Thyroid gland (tissue), 4 donors: ENCODE measurements around the gene DNAJB6. TPM values are rescaled to one million over a fixed set of nuclear protein-coding genes. Genes with fewer than 3 reads are reported as not detected.
"Not testable (repeated sequence)": the region's sequence is repeated elsewhere in the genome, so short reads cannot be mapped to it uniquely, and the experiment has no call there.

Source experiments
- DNase-seq, 2 donors: peaks; one replicate each; pipeline ENCODE4 v3.0.0-alpha.2; 2019
- H3K27ac ChIP-seq, 3 donors: fragments of 200-600 bp; sonication (generic); 1 replicate in 2 of 3; 2 replicates in 1 of 3; pipeline ENCODE4 v1.5.1; 2016 to 2019; ENCODE audit warnings: mild to moderate bottlenecking in 1 of 3, moderate library complexity in 1 of 3
- H3K27me3 ChIP-seq: fragments of 200-600 bp; sonication (generic); one replicate; pipeline ENCODE4 v1.5.1; 2019
- H3K36me3 ChIP-seq, 2 donors: fragments of 200-600 bp; sonication (generic); one replicate each; pipeline ENCODE4 v1.5.1; 2016 to 2019
- H3K4me1 ChIP-seq, 2 donors: fragments of 200-600 bp; sonication (generic); one replicate each; pipeline ENCODE4 v1.5.1; 2017 to 2019
- H3K4me3 ChIP-seq, 3 donors: fragments of 200-600 bp; sonication (generic); replicated peaks in 1 of 3; 1 replicate in 2 of 3; 2 replicates in 1 of 3; pipeline ENCODE4 v1.5.1; 2016; ENCODE audit warnings: mild to moderate bottlenecking in 1 of 3
- H3K9me3 ChIP-seq: fragments of 200-600 bp; sonication (generic); one replicate; pipeline ENCODE4 v1.5.1; 2017
- POLR2A ChIP-seq, 2 donors: fragments of 450-650 bp; IDR thresholded peaks; one replicate each; pipeline ENCODE4 v1.6.1; 2017; ENCODE audit warnings: antibody characterized with exemption in 2 of 2, mild to moderate bottlenecking in 2 of 2, moderate library complexity in 1 of 2
- WGBS, 2 donors: methylation state at CpG; one replicate each; pipeline ENCODE4 v1.1.5; 2017; 5-methylcytosine and 5-hydroxymethylcytosine counted together
- intact Hi-C: fragments of 100-400 bp; cut with DNase I; formaldehyde crosslinking; loops from one replicate; pipeline ENCODE4 v1.15.1; 2023
- total RNA-seq, 4 donors: library from RNA; depleted of rRNA; stranded (reverse); fragments of >200 nt; gene quantifications; one replicate each; pipeline ENCODE4 v1.2.3, GENCODE V29; 2016
- TF ChIP-seq, protein P1 (sequence below), 6 experiments: fragments of 200-600 bp in 3 of 6; fragments of 450-650 bp in 3 of 6; sonication (generic) in 3 of 6; IDR thresholded peaks; one replicate each; pipeline ENCODE4 v1.5.1; 2016 to 2019; ENCODE audit warnings: antibody characterized with exemption in 6 of 6, mild to moderate bottlenecking in 2 of 6, inconsistent platforms in 1 of 6, moderate library complexity in 1 of 6

DNAJB6 gene
- total RNA-seq, 4 donors from 2014 or later = 80.7 to 92.7 (median 91.1) TPM

DNA sequence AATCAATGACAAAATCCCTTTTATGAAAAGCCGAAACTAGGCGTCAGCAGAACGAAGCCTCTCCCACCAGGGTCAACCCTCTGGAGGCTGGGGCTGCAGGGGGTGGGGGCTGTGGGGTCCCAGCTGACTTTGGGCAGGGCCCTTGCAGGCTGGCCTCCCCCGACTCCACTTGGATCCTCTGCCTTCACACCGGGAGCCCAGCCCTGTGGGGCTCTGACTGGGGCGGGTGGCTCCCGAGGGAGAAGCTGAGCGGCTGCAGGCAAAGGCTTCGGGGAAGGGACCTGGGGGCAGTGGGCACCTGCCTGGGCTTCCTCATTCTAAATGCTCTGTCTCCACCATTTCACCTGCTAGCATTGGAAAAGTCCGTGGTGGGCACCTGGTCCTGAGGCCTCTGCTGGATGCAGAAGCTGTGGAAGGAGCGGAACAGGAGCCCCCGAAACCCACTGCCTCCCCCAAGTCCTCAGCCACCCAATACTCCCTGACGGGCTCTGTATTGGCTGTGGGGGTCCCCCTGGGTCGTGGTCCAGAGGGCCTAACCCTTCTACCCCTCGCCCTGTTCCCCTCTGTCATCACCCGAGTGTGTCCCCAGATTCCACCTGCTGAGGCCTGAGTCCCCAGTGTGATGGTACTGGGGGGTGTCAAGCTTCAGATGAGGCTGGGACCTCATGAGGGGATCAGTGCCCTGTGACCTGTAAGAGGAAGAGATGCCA, 108.6 kb downstream of the DNAJB6 start:
- Histone ChIP-seq H3K27ac (no peak overlapping the region), H3K9me3 (no peaks in the 10 kb centered on the region), H3K4me1 (no peaks in the 10 kb centered on the region), H3K4me3 (no peak overlapping the region), H3K27me3 (no peaks in the 10 kb centered on the region), H3K36me3 (no peaks in the 10 kb centered on the region)
- WGBS, 2 donors = 80 to 88% methylated on average over 10 to 12 of the region's 16 CpGs
- no peak for DNase-seq
- TF ChIP-seq POLR2A (IDR thresholded peaks at IDR 0.05) = no peak
- TF ChIP-seq, protein P1, sequence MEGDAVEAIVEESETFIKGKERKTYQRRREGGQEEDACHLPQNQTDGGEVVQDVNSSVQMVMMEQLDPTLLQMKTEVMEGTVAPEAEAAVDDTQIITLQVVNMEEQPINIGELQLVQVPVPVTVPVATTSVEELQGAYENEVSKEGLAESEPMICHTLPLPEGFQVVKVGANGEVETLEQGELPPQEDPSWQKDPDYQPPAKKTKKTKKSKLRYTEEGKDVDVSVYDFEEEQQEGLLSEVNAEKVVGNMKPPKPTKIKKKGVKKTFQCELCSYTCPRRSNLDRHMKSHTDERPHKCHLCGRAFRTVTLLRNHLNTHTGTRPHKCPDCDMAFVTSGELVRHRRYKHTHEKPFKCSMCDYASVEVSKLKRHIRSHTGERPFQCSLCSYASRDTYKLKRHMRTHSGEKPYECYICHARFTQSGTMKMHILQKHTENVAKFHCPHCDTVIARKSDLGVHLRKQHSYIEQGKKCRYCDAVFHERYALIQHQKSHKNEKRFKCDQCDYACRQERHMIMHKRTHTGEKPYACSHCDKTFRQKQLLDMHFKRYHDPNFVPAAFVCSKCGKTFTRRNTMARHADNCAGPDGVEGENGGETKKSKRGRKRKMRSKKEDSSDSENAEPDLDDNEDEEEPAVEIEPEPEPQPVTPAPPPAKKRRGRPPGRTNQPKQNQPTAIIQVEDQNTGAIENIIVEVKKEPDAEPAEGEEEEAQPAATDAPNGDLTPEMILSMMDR (IDR thresholded peaks at IDR 0.05) = no peak
- intact Hi-C loops = no loop called here

DNA sequence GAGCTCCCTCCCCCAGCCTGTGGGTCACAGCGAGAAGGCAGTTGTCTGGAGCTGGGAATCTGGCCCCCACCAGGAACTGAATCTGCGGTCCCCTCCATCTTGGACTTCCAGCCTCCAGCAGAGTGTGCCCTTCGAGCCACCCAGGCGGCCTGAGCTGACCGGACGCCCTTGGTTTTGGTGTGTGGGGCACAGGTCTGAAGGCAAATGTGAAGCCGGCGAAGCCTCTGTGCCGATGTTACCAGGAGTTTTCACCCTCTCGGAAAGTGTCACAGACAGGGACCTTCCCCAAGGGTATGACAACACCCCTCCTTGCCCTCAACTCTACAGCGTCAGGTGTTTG, 109.1 kb downstream of the DNAJB6 start:
- TF ChIP-seq POLR2A (IDR thresholded peaks at IDR 0.05) = no peak
- TF ChIP-seq, protein P1 (IDR thresholded peaks at IDR 0.05) = no peak
- DNase-seq = no peak
- intact Hi-C loops = no loop called here
- H3K27ac ChIP-seq = no peak overlapping the region
- WGBS, 2 donors = 88 to 97% methylated on average over 11 of the region's 11 CpGs
- no peaks in the 10 kb centered on the region for H3K27me3 ChIP-seq
- H3K9me3 ChIP-seq = no peaks in the 10 kb centered on the region
- no peaks in the 10 kb centered on the region for H3K36me3 ChIP-seq
- no peaks in the 10 kb centered on the region for H3K4me1 ChIP-seq
- H3K4me3 ChIP-seq = no peak overlapping the region

DNA sequence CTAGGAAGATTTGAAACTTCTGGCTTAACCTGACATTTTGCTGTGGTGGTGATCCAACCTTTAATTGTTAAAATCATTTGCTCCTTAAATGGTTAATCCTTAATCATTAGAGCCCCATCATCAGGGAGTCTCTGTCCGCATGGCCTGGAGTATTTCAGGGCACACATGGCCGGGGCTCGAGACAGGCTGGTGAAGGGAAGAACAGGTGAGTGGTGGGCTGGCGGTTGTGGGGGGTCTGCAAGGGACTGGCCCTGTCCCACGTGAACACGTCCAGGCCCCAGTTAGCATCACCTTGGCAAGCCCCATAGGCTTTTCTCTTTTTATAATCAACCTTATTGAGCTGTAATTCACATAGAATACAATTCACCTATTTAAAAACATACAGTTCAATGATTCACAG, 109.5 kb downstream of the DNAJB6 start:
- intact Hi-C loops = no loop called here
- Histone ChIP-seq H3K9me3 (no peaks in the 10 kb centered on the region), H3K27ac (no peak overlapping the region), H3K4me1 (no peaks in the 10 kb centered on the region), H3K27me3 (no peaks in the 10 kb centered on the region), H3K4me3 (no peak overlapping the region), H3K36me3 (no peaks in the 10 kb centered on the region)
- 80% methylated on average over 6 of the region's 6 CpGs for WGBS, 2 donors
- no peak for DNase-seq
- TF ChIP-seq, protein P1 (IDR thresholded peaks at IDR 0.05) = no peak
- TF ChIP-seq POLR2A (IDR thresholded peaks at IDR 0.05) = no peak

DNA sequence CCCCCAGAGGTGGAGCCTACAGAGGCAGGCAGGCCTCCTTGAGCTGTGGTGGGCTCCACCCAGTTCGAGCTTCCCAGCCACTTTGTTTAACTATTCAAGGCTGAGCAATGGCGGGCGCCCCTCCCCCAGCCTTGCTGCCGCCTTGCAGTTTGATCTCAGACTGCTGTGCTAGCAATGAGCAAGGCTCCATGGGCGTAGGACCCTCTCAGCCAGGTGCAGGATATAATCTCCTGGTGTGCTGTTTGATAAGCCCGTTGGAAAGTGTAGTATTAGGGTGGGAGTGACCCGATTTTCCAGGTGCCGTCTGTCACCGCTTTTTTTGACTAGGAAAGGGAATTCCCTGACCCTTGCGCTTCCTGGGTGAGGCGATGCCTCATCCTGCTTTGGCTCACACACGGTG, 117.2 kb downstream of the DNAJB6 start:
- WGBS, 2 donors = 88 to 91% methylated on average over 12 of the region's 12 CpGs
- H3K27ac ChIP-seq, DNase-seq, H3K9me3 ChIP-seq, H3K27me3 ChIP-seq, intact Hi-C loops, H3K4me3 ChIP-seq, H3K4me1 ChIP-seq, H3K36me3 ChIP-seq: not testable (repeated sequence)

DNA sequence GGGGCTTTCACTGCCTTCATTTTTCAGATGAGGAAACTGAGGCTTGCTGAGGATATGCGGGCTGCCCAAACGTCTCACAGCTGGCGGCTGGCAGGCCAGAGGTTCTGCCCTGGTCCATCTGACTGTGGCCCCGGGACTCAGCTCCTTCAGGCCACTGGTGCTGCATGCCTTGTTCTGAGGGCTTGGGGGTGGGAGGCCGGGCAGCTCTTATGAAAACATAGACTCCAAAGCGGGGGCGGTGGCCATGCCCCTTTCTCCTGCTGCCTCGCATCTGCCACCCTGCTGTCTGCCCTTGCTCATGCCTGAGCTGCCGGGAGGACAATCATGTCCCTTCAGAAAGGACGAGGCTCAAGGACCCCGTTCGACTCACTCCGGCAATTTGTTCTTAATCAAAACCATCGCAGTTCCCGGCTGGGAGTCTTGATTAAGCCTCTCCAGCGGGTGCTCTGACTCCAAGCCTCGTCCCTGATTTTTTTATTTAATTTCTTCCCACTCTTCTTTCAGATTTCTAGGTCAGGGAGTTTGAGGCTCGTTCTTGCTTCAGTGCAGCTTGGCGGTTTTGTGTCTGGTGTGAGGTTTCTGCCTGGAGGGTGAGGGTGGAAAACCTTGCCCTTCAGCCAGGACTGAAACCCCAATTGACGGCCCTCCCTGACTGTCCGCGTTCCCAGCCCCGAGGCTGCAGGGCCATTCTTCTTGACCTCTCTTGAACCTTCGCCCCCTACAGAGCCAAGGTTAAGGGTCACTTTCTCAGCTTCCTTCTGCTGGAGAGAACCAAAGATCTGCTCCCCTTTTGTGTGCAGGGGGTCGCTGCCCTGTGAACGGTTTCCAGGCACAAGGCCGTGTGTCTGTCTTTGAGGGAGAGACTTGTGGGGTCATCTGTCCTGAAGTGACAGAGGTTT, 120.8 kb downstream of the DNAJB6 start:
- no peak overlapping the region for H3K4me3 ChIP-seq
- no peaks in the 10 kb centered on the region for H3K4me1 ChIP-seq
- TF ChIP-seq, protein P1 (IDR thresholded peaks at IDR 0.05) = no peak
- no peak for TF ChIP-seq POLR2A (IDR thresholded peaks at IDR 0.05)
- H3K27ac ChIP-seq = no peak overlapping the region
- intact Hi-C loops = no loop called here
- DNase-seq = no peak
- no peaks in the 10 kb centered on the region for H3K36me3 ChIP-seq
- H3K27me3 ChIP-seq = no peaks in the 10 kb centered on the region
- 46 to 49% methylated on average over 27 of the region's 27 CpGs for WGBS, 2 donors
- no peaks in the 10 kb centered on the region for H3K9me3 ChIP-seq
